IPS-11a (cell line): ENCODE measurements around the gene CCDC117.
A peak's percentile ranks its signal among the peaks of the same experiment; 100 is the strongest.
"Not testable (repeated sequence)": the region's sequence is repeated elsewhere in the genome, so short reads cannot be mapped to it uniquely, and the experiment has no call there.

Source experiments
- H3K4me3 ChIP-seq: one replicate; pipeline ENCODE4 v1.5.1; 2013; ENCODE audit warnings: low read depth, low read length, control low read depth

CCDC117 gene

GRCh38 chr22:28799606-28800307 lies 27.3 kb downstream of the CCDC117 start:
- H3K4me3 ChIP-seq, result peak overlapping the region; percentile 93

- peak within 1 kb of the TSS; percentile 93 for H3K4me3 ChIP-seq
Measured at GRCh38 chr22:28800308-28801041, 28.0 kb downstream of the CCDC117 start, which contains the start of gene XBP1. TSS of gene XBP1 (minus strand) at chr22:28800569.

GRCh38 chr22:28801845-28802594 lies 29.5 kb downstream of the CCDC117 start:
- no peak overlapping the region for H3K4me3 ChIP-seq

- H3K4me3 ChIP-seq, result no peak overlapping the region
Measured at GRCh38 chr22:28802595-28803123, 30.2 kb downstream of the CCDC117 start.

GRCh38 chr22:28805426-28805825 lies 32.9 kb downstream of the CCDC117 start:
- not testable (repeated sequence) for H3K4me3 ChIP-seq

GRCh38 chr22:28808716-28809355 lies 36.3 kb downstream of the CCDC117 start:
- no peak overlapping the region for H3K4me3 ChIP-seq

GRCh38 chr22:28810821-28811491 lies 38.5 kb downstream of the CCDC117 start:
- H3K4me3 ChIP-seq, result no peak overlapping the region

- H3K4me3 ChIP-seq, result no peak overlapping the region
Measured at GRCh38 chr22:28812516-28812915, 40.0 kb downstream of the CCDC117 start.

- H3K4me3 ChIP-seq, result no peak overlapping the region
Measured at GRCh38 chr22:28813772-28814518, 41.5 kb downstream of the CCDC117 start.

GRCh38 chr22:28815111-28815510 lies 42.6 kb downstream of the CCDC117 start:
- no peak overlapping the region for H3K4me3 ChIP-seq

GRCh38 chr22:28815729-28816128 lies 43.2 kb downstream of the CCDC117 start:
- H3K4me3 ChIP-seq, result no peak overlapping the region

GRCh38 chr22:28817064-28817463 lies 44.6 kb downstream of the CCDC117 start:
- H3K4me3 ChIP-seq, result no peak overlapping the region

GRCh38 chr22:28817919-28818859 lies 45.7 kb downstream of the CCDC117 start:
- H3K4me3 ChIP-seq, result no peak overlapping the region

- no peak overlapping the region for H3K4me3 ChIP-seq
Measured at GRCh38 chr22:28819253-28820096, 47.0 kb downstream of the CCDC117 start.

GRCh38 chr22:28820885-28821284 lies 48.4 kb downstream of the CCDC117 start:
- no peak overlapping the region for H3K4me3 ChIP-seq

- H3K4me3 ChIP-seq, result no peak overlapping the region
Measured at GRCh38 chr22:28821452-28821851, 49.0 kb downstream of the CCDC117 start.

- H3K4me3 ChIP-seq, result no peak overlapping the region
Measured at GRCh38 chr22:28822930-28823551, 50.5 kb downstream of the CCDC117 start.
